ENCODE results near the gene NCKAP5.

Gene NCKAP5

GRCh38 chr2:133142087-133142486 lies 426.2 kb downstream of the NCKAP5 start:
- Histone ChIP-seq H3K9me3 (ENCODE audit: control insufficient read depth in 2 of 2, low read length in 2 of 2) (no peaks in the 10 kb centered on the region), H3K9ac (ENCODE audit: low read depth in 1 of 2, low read length in 2 of 2) (no peak overlapping the region), H3K4me1 (ENCODE audit: control insufficient read depth in 2 of 2, insufficient read depth in 2 of 2, low read length in 2 of 2) (no peaks in the 10 kb centered on the region), H3K27ac (ENCODE audit: low read depth in 2 of 2, low read length in 2 of 2) (no peak overlapping the region), H3K27me3 (ENCODE audit: control insufficient read depth in 2 of 2, insufficient read depth in 2 of 2, low read length in 2 of 2) (no peaks in the 10 kb centered on the region), H3K36me3 (ENCODE audit: control insufficient read depth in 2 of 2, insufficient read depth in 2 of 2, low read length in 2 of 2) (no peaks in the 10 kb centered on the region), H3K4me3 (ENCODE audit: low read length in 2 of 2) (no peak overlapping the region)

GRCh38 chr2:133140620-133141019 lies 427.6 kb downstream of the NCKAP5 start:
- Histone ChIP-seq H3K27me3 (ENCODE audit: control insufficient read depth in 2 of 2, insufficient read depth in 2 of 2, low read length in 2 of 2) (no peaks in the 10 kb centered on the region), H3K27ac (ENCODE audit: low read depth in 2 of 2, low read length in 2 of 2) (no peak overlapping the region), H3K9me3 (ENCODE audit: control insufficient read depth in 2 of 2, low read length in 2 of 2) (no peaks in the 10 kb centered on the region), H3K4me3 (ENCODE audit: low read length in 2 of 2) (no peak overlapping the region), H3K4me1 (ENCODE audit: control insufficient read depth in 2 of 2, insufficient read depth in 2 of 2, low read length in 2 of 2) (no peaks in the 10 kb centered on the region), H3K9ac (ENCODE audit: low read depth in 1 of 2, low read length in 2 of 2) (no peak overlapping the region), H3K36me3 (ENCODE audit: control insufficient read depth in 2 of 2, insufficient read depth in 2 of 2, low read length in 2 of 2) (no peaks in the 10 kb centered on the region)

- Histone ChIP-seq H3K27me3 (ENCODE audit: control insufficient read depth in 2 of 2, insufficient read depth in 2 of 2, low read length in 2 of 2) (no peaks in the 10 kb centered on the region), H3K9ac (ENCODE audit: low read depth in 1 of 2, low read length in 2 of 2) (no peak overlapping the region), H3K9me3 (ENCODE audit: control insufficient read depth in 2 of 2, low read length in 2 of 2) (no peaks in the 10 kb centered on the region), H3K36me3 (ENCODE audit: control insufficient read depth in 2 of 2, insufficient read depth in 2 of 2, low read length in 2 of 2) (no peaks in the 10 kb centered on the region), H3K4me1 (ENCODE audit: control insufficient read depth in 2 of 2, insufficient read depth in 2 of 2, low read length in 2 of 2) (no peaks in the 10 kb centered on the region), H3K4me3 (ENCODE audit: low read length in 2 of 2) (no peak overlapping the region), H3K27ac (ENCODE audit: low read depth in 2 of 2, low read length in 2 of 2) (no peak overlapping the region)
Measured at GRCh38 chr2:133139847-133140533, 428.3 kb downstream of the NCKAP5 start.

GRCh38 chr2:133138693-133139092 lies 429.6 kb downstream of the NCKAP5 start:
- Histone ChIP-seq H3K9ac (ENCODE audit: low read depth in 1 of 2, low read length in 2 of 2) (no peak overlapping the region), H3K36me3 (ENCODE audit: control insufficient read depth in 2 of 2, insufficient read depth in 2 of 2, low read length in 2 of 2) (no peaks in the 10 kb centered on the region), H3K4me1 (ENCODE audit: control insufficient read depth in 2 of 2, insufficient read depth in 2 of 2, low read length in 2 of 2) (no peaks in the 10 kb centered on the region), H3K9me3 (ENCODE audit: control insufficient read depth in 2 of 2, low read length in 2 of 2) (no peaks in the 10 kb centered on the region), H3K27me3 (ENCODE audit: control insufficient read depth in 2 of 2, insufficient read depth in 2 of 2, low read length in 2 of 2) (no peaks in the 10 kb centered on the region), H3K4me3 (ENCODE audit: low read length in 2 of 2) (no peak overlapping the region), H3K27ac (ENCODE audit: low read depth in 2 of 2, low read length in 2 of 2) (no peak overlapping the region)

GRCh38 chr2:133135035-133135654 lies 433.1 kb downstream of the NCKAP5 start:
- Histone ChIP-seq H3K27ac (ENCODE audit: low read depth in 2 of 2, low read length in 2 of 2) (no peak overlapping the region), H3K27me3 (ENCODE audit: control insufficient read depth in 2 of 2, insufficient read depth in 2 of 2, low read length in 2 of 2) (no peaks in the 10 kb centered on the region), H3K9ac (ENCODE audit: low read depth in 1 of 2, low read length in 2 of 2) (no peak overlapping the region), H3K9me3 (ENCODE audit: control insufficient read depth in 2 of 2, low read length in 2 of 2) (no peaks in the 10 kb centered on the region), H3K4me3 (ENCODE audit: low read length in 2 of 2) (no peak overlapping the region), H3K36me3 (ENCODE audit: control insufficient read depth in 2 of 2, insufficient read depth in 2 of 2, low read length in 2 of 2) (no peaks in the 10 kb centered on the region), H3K4me1 (ENCODE audit: control insufficient read depth in 2 of 2, insufficient read depth in 2 of 2, low read length in 2 of 2) (no peaks in the 10 kb centered on the region)

GRCh38 chr2:133130548-133131246 lies 437.6 kb downstream of the NCKAP5 start:
- H3K27me3 ChIP-seq (ENCODE audit: control insufficient read depth in 2 of 2, insufficient read depth in 2 of 2, low read length in 2 of 2) = no peaks in the 10 kb centered on the region
- peaks cover 0 to 3% of the 10 kb centered on the region in 2 donors for H3K36me3 ChIP-seq (ENCODE audit: control insufficient read depth in 2 of 2, insufficient read depth in 2 of 2, low read length in 2 of 2)
- no peaks in the 10 kb centered on the region for H3K9me3 ChIP-seq (ENCODE audit: control insufficient read depth in 2 of 2, low read length in 2 of 2)
- no peak overlapping the region for H3K27ac ChIP-seq (ENCODE audit: low read depth in 2 of 2, low read length in 2 of 2)
- H3K4me1 ChIP-seq (ENCODE audit: control insufficient read depth in 2 of 2, insufficient read depth in 2 of 2, low read length in 2 of 2) = no peaks in the 10 kb centered on the region
- no peak overlapping the region for H3K9ac ChIP-seq (ENCODE audit: low read depth in 1 of 2, low read length in 2 of 2)
- H3K4me3 ChIP-seq (ENCODE audit: low read length in 2 of 2) = no peak overlapping the region

GRCh38 chr2:133124446-133124845 lies 443.8 kb downstream of the NCKAP5 start:
- no peak overlapping the region for H3K27ac ChIP-seq (ENCODE audit: low read depth in 2 of 2, low read length in 2 of 2)
- H3K27me3 ChIP-seq (ENCODE audit: control insufficient read depth in 2 of 2, insufficient read depth in 2 of 2, low read length in 2 of 2) = no peaks in the 10 kb centered on the region
- no peak overlapping the region for H3K4me3 ChIP-seq (ENCODE audit: low read length in 2 of 2)
- no peaks in the 10 kb centered on the region for H3K4me1 ChIP-seq (ENCODE audit: control insufficient read depth in 2 of 2, insufficient read depth in 2 of 2, low read length in 2 of 2)
- no peaks in the 10 kb centered on the region for H3K9me3 ChIP-seq (ENCODE audit: control insufficient read depth in 2 of 2, low read length in 2 of 2)
- no peak overlapping the region for H3K9ac ChIP-seq (ENCODE audit: low read depth in 1 of 2, low read length in 2 of 2)
- no peaks in the 10 kb centered on the region for H3K36me3 ChIP-seq (ENCODE audit: control insufficient read depth in 2 of 2, insufficient read depth in 2 of 2, low read length in 2 of 2)

- Histone ChIP-seq H3K36me3 (ENCODE audit: control insufficient read depth in 2 of 2, insufficient read depth in 2 of 2, low read length in 2 of 2) (no peaks in the 10 kb centered on the region), H3K4me1 (ENCODE audit: control insufficient read depth in 2 of 2, insufficient read depth in 2 of 2, low read length in 2 of 2) (no peaks in the 10 kb centered on the region), H3K27me3 (ENCODE audit: control insufficient read depth in 2 of 2, insufficient read depth in 2 of 2, low read length in 2 of 2) (no peaks in the 10 kb centered on the region)
Measured at GRCh38 chr2:133123904-133124303, 444.4 kb downstream of the NCKAP5 start.

GRCh38 chr2:133123393-133123792 lies 444.9 kb downstream of the NCKAP5 start:
- Histone ChIP-seq H3K4me3 (ENCODE audit: low read length in 2 of 2) (no peak overlapping the region), H3K27ac (ENCODE audit: low read depth in 2 of 2, low read length in 2 of 2) (no peak overlapping the region), H3K27me3 (ENCODE audit: control insufficient read depth in 2 of 2, insufficient read depth in 2 of 2, low read length in 2 of 2) (no peaks in the 10 kb centered on the region), H3K9ac (ENCODE audit: low read depth in 1 of 2, low read length in 2 of 2) (no peak overlapping the region), H3K4me1 (ENCODE audit: control insufficient read depth in 2 of 2, insufficient read depth in 2 of 2, low read length in 2 of 2) (no peaks in the 10 kb centered on the region), H3K9me3 (ENCODE audit: control insufficient read depth in 2 of 2, low read length in 2 of 2) (no peaks in the 10 kb centered on the region), H3K36me3 (ENCODE audit: control insufficient read depth in 2 of 2, insufficient read depth in 2 of 2, low read length in 2 of 2) (no peaks in the 10 kb centered on the region)

More at GRCh38 chr2:133123904-133124303, 444.4 kb downstream of the NCKAP5 start:
- H3K27ac ChIP-seq (ENCODE audit: low read depth in 2 of 2, low read length in 2 of 2) = no peak overlapping the region
- H3K9me3 ChIP-seq (ENCODE audit: control insufficient read depth in 2 of 2, low read length in 2 of 2) = no peaks in the 10 kb centered on the region
- H3K4me3 ChIP-seq (ENCODE audit: low read length in 2 of 2) = no peak overlapping the region
- H3K9ac ChIP-seq (ENCODE audit: low read depth in 1 of 2, low read length in 2 of 2) = no peak overlapping the region

GRCh38 chr2:133122529-133122928 lies 445.7 kb downstream of the NCKAP5 start:
- no peak overlapping the region for H3K9ac ChIP-seq (ENCODE audit: low read depth in 1 of 2, low read length in 2 of 2)
- no peaks in the 10 kb centered on the region for H3K4me1 ChIP-seq (ENCODE audit: control insufficient read depth in 2 of 2, insufficient read depth in 2 of 2, low read length in 2 of 2)
- H3K36me3 ChIP-seq (ENCODE audit: control insufficient read depth in 2 of 2, insufficient read depth in 2 of 2, low read length in 2 of 2) = no peaks in the 10 kb centered on the region
- no peaks in the 10 kb centered on the region for H3K9me3 ChIP-seq (ENCODE audit: control insufficient read depth in 2 of 2, low read length in 2 of 2)
- H3K27me3 ChIP-seq (ENCODE audit: control insufficient read depth in 2 of 2, insufficient read depth in 2 of 2, low read length in 2 of 2) = no peaks in the 10 kb centered on the region
- no peak overlapping the region for H3K27ac ChIP-seq (ENCODE audit: low read depth in 2 of 2, low read length in 2 of 2)
- H3K4me3 ChIP-seq (ENCODE audit: low read length in 2 of 2) = no peak overlapping the region
